GM12864 (cell line): Measurements from ENCODE around the gene POC1B.

Experiments used
- DNase-seq: peaks from one replicate; pipeline ENCODE4 v3.0.0-alpha.2; 2011; ENCODE audit warnings: low read depth
- H3K4me3 ChIP-seq: 2 replicates; pipeline ENCODE4 v1.5.1; 2011; ENCODE audit warnings: mild to moderate bottlenecking, low read depth, low read length, control low read depth
- CTCF ChIP-seq: IDR thresholded peaks from 2 replicates; pipeline ENCODE4 v1.5.1; 2011; ENCODE audit warnings: low read depth, mild to moderate bottlenecking, moderate library complexity, low read length, control low read depth, inconsistent platforms; ENCODE audit errors: missing control alignments

The POC1B gene

GRCh38 chr12:89454080-89454848, 71.6 kb downstream of the POC1B start:
- DNase-seq, result no peak
- H3K4me3 ChIP-seq, result no peak overlapping the region
- no peak for TF ChIP-seq CTCF

DNA sequence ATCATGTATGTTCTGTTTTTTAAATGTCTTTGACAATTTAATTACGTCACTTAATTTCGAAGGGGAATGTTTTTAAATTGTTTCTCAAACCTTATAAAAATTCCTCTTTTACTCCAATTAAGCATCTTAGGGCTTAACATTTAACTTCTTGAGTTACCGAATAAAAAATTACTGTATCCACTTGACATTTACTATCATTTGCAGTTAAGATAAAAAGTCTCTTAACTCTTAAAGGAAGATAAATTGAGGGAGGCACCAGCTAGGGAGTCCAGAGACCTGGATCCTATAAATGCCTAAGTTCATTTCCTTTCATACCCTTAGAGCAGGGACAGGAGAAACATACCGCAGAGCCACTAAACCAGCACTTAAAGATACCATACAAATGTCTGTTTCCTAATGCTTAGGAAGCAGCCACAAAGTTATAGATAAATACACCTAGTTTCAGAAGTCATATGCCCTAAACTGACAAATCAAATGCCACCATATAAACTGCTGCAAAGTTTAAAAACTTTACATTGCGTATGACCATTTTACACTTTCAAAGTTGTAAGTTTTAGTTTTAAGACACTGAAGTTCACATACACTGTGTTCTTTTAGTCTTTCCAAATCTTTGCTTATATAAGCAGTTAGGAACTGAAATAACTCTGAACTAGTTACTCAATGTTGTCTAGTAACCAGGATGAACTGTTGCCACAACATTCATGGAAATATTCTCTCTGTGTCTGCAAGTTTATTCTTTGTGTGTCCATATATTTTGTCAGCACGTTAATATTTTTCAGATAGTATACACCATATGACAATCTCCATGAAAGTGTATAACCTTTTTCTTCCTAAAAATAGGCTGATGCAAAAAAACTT, 72.5 kb downstream of the POC1B start:
- no peak overlapping the region for H3K4me3 ChIP-seq
- TF ChIP-seq CTCF, result no peak
- no peak for DNase-seq

- no peak overlapping the region for H3K4me3 ChIP-seq
- DNase-seq, result no peak
- no peak for TF ChIP-seq CTCF
These were observed 74.0 kb downstream of the POC1B start for GRCh38 chr12:89451841-89452251.

GRCh38 chr12:89450907-89451306, 74.9 kb downstream of the POC1B start:
- H3K4me3 ChIP-seq, result no peak overlapping the region
- no peak for TF ChIP-seq CTCF
- no peak for DNase-seq

DNA sequence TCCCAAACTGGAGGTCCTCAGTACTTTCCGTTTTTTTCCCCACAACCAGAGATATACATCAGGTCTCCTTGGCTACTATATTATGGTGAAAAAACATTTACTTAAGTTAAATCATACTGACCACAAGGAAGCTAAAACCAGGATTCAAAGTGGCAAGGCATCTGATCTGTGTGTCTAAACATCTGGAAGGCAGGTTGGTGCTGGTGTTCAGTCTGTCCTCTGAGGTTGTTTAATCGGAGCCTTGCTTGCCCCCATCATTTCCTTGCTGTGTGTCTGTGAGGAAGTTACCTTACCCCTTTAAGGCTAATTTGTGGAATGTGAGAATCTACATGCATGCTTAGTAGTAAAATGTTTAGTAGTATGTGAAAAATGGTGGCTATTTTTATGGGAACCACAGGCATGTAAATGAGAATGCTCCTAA, 76.9 kb downstream of the POC1B start:
- DNase-seq, result no peak

DNA sequence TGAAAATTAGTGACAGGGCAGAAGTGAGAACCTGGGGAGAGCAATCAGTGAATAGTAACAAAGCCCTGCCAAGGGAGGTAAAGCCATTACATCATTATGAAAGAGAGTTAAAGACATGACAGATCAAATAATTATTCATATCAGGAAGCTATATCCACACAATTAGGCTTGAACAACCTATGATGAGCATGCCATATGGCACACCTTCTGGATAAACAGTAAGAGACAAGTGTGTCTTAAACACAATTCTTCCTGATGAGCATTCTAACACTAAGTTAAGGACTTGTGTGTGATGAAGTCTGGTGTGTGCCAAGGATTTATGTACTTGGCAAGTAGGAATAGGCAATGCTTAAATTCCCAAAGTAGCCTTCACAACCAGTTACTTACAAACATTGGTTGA, 77.3 kb downstream of the POC1B start:
- no peak for DNase-seq
- H3K4me3 ChIP-seq, result no peak overlapping the region
- TF ChIP-seq CTCF, result no peak

More for the DNA sequence above, 76.9 kb downstream of the POC1B start:
- no peak overlapping the region for H3K4me3 ChIP-seq
- no peak for TF ChIP-seq CTCF
